ENCODE measurements around the gene SGPP2.

- TF ChIP-seq L3MBTL2 (conservative IDR thresholded peaks at IDR 0.05) (no peak), ZNF384 (IDR thresholded peaks at IDR 0.05) (no peak), ELF4 (IDR thresholded peaks at IDR 0.05) (no peak), BHLHE40 (IDR thresholded peaks at IDR 0.05; ENCODE audit: borderline replicate concordance) (no peak), SP1 (IDR thresholded peaks at IDR 0.05) (no peak), SUZ12 (IDR thresholded peaks at IDR 0.05) (no peak), HDGF (IDR thresholded peaks at IDR 0.05; ENCODE audit: borderline replicate concordance) (no peak), CTBP1 (IDR thresholded peaks at IDR 0.05; ENCODE audit: borderline replicate concordance) (no peak), FOXA1 (IDR thresholded peaks at IDR 0.05) (no peak), LEF1 (IDR thresholded peaks at IDR 0.05; ENCODE audit: borderline replicate concordance) (no peak), FOXK2 (IDR thresholded peaks at IDR 0.05) (no peak), PKNOX1 (IDR thresholded peaks at IDR 0.05) (no peak), FOXM1 (IDR thresholded peaks at IDR 0.05; ENCODE audit: borderline replicate concordance) (no peak), ARNT (IDR thresholded peaks at IDR 0.05) (no peak)
These were observed 141.9 kb downstream of the SGPP2 start for GRCh38 chr2:222566229-222566628.
